ENCODE results near the gene CCL14. TPM values are rescaled to one million over a fixed set of nuclear protein-coding genes. Genes with fewer than 3 reads are reported as not detected.

CCL14 gene
- total RNA-seq, 1 experiment from 2014 or later: not detected

GRCh38 chr17:36019423-36019822 lies 32.9 kb upstream of the CCL14 start:
- Histone ChIP-seq H2BK120ac (ENCODE audit: low read depth, low read length, poor library complexity, severe bottlenecking) (no peak overlapping the region), H3K79me1 (ENCODE audit: insufficient read depth, low read depth, low read length, poor library complexity, severe bottlenecking) (no peaks in the 10 kb centered on the region), H2BK15ac (ENCODE audit: low read depth, low read length) (no peak overlapping the region), H4K8ac (replicated peaks; ENCODE audit: insufficient read length, low read depth, low read length) (no peak overlapping the region), H4K91ac (ENCODE audit: insufficient read length, low read depth, low read length) (no peak overlapping the region), H3K4me1 (ENCODE audit: insufficient read depth, low read length) (no peaks in the 10 kb centered on the region), H3K4ac (ENCODE audit: low read depth, low read length) (no peak overlapping the region), H3K27me3 (ENCODE audit: insufficient read depth, low read length) (no peaks in the 10 kb centered on the region), H3K4me2 (ENCODE audit: insufficient read depth, insufficient read length, low read length) (no peak overlapping the region), H2AK5ac (ENCODE audit: insufficient read length, low read length) (no peak overlapping the region), H4K5ac (ENCODE audit: insufficient read length, low read depth, low read length) (no peak overlapping the region), H3K14ac (ENCODE audit: insufficient read depth, low read length) (no peak overlapping the region), H2AFZ (ENCODE audit: low read length) (no peak overlapping the region), H3K27ac (ENCODE audit: insufficient read length, low read depth, low read length) (no peak overlapping the region), H3K56ac (ENCODE audit: insufficient read length, low read depth, low read length) (no peak overlapping the region), H3T11ph (ENCODE audit: low read length) (no peak overlapping the region), H2BK20ac (ENCODE audit: low read depth, low read length, poor library complexity, severe bottlenecking) (no peak overlapping the region), H2BK5ac (ENCODE audit: insufficient read length, low read length) (no peak overlapping the region), H3K9me3 (ENCODE audit: control insufficient read depth, low read depth, low read length) (no peaks in the 10 kb centered on the region), H3K9ac (ENCODE audit: extremely low read depth, insufficient read length, low read length) (no peak overlapping the region), H3K18ac (ENCODE audit: insufficient read length, low read depth, low read length) (no peak overlapping the region), H3K79me2 (ENCODE audit: insufficient read depth, low read length) (no peaks in the 10 kb centered on the region), H4K20me1 (ENCODE audit: control insufficient read depth, insufficient read depth, insufficient read length) (no peaks in the 10 kb centered on the region), H3K23me2 (ENCODE audit: insufficient read length, low read depth, low read length, poor library complexity, severe bottlenecking) (no peaks in the 10 kb centered on the region), H3K23ac (ENCODE audit: insufficient read length, low read depth, low read length) (no peak overlapping the region), H2BK12ac (ENCODE audit: insufficient read length, low read depth, low read length) (no peak overlapping the region)
- Mint-ChIP-seq H3K4me1 (no peaks in the 10 kb centered on the region), H3K27me3 (ENCODE audit: low read depth) (peaks cover 36% of the 10 kb centered on the region), H3K9me3 (peaks cover 9 to 12% of the 10 kb centered on the region in 2 experiments; a peak in 4 of 5 replicates), H3K36me3 (ENCODE audit: insufficient read depth in 1 of 3, low read depth in 3 of 3) (0 out of 7 replicates have a peak, but pooled peaks cover 0 to 5% (median 0%) of the 10 kb centered on the region in 3 experiments), H3K4me3 (no peak overlapping the region), H3K27ac (no peak overlapping the region)
- DNase-seq: no peak
- TF ChIP-seq, protein P1, sequence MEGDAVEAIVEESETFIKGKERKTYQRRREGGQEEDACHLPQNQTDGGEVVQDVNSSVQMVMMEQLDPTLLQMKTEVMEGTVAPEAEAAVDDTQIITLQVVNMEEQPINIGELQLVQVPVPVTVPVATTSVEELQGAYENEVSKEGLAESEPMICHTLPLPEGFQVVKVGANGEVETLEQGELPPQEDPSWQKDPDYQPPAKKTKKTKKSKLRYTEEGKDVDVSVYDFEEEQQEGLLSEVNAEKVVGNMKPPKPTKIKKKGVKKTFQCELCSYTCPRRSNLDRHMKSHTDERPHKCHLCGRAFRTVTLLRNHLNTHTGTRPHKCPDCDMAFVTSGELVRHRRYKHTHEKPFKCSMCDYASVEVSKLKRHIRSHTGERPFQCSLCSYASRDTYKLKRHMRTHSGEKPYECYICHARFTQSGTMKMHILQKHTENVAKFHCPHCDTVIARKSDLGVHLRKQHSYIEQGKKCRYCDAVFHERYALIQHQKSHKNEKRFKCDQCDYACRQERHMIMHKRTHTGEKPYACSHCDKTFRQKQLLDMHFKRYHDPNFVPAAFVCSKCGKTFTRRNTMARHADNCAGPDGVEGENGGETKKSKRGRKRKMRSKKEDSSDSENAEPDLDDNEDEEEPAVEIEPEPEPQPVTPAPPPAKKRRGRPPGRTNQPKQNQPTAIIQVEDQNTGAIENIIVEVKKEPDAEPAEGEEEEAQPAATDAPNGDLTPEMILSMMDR (conservative IDR thresholded peaks at IDR 0.05): no peak
- WGBS (ENCODE audit: extremely low coverage, insufficient read length, low lambda C conversion rate): no CpG with 5 or more reads among the region's 2 CpGs

Measured in H9 (cell line).